Activated T-cell treated with anti-CD3 and anti-CD28 coated beads, Interleukin-2, amount 50 U/mL, for 48 hours (primary cell): ENCODE results near the gene KDM4C.
"Not testable (repeated sequence)": the region's sequence is repeated elsewhere in the genome, so short reads cannot be mapped to it uniquely, and the experiment has no call there.

Experiments used
- DNase-seq, 2 experiments: peaks; one replicate each; pipeline ENCODE4 v3.0.0-alpha.2; 2020

Gene KDM4C

GRCh38 chr9:7180247-7180646 is 422.5 kb downstream of the KDM4C start:
- no peak for DNase-seq

- not testable (repeated sequence) for DNase-seq
Measured at GRCh38 chr9:7183139-7183538, 425.4 kb downstream of the KDM4C start.

GRCh38 chr9:7185612-7186011 is 427.8 kb downstream of the KDM4C start:
- no peak for DNase-seq

GRCh38 chr9:7186175-7186574 is 428.4 kb downstream of the KDM4C start:
- peak; percentile 28 to 29 for DNase-seq

- DNase-seq, result no peak
Measured at GRCh38 chr9:7192266-7192665, 434.5 kb downstream of the KDM4C start.

- DNase-seq, result no peak
Measured at GRCh38 chr9:7195526-7195925, 437.8 kb downstream of the KDM4C start.

GRCh38 chr9:7196467-7196866 is 438.7 kb downstream of the KDM4C start:
- DNase-seq, result no peak

GRCh38 chr9:7201196-7201595 is 443.4 kb downstream of the KDM4C start:
- DNase-seq, result no peak

GRCh38 chr9:7205806-7206205 is 448.0 kb downstream of the KDM4C start:
- DNase-seq, result no peak

GRCh38 chr9:7206221-7206758 is 448.5 kb downstream of the KDM4C start:
- DNase-seq, result no peak

GRCh38 chr9:7209016-7209715 is 451.4 kb downstream of the KDM4C start:
- no peak for DNase-seq

- DNase-seq, result no peak
Measured at GRCh38 chr9:7209990-7210389, 452.2 kb downstream of the KDM4C start.

GRCh38 chr9:7210854-7211637 is 453.3 kb downstream of the KDM4C start:
- DNase-seq, result no peak

GRCh38 chr9:7211657-7212056 is 453.9 kb downstream of the KDM4C start:
- DNase-seq, result no peak

- no peak for DNase-seq
Measured at GRCh38 chr9:7212101-7212500, 454.3 kb downstream of the KDM4C start.

- peak; percentile 35 to 47 for DNase-seq
Measured at GRCh38 chr9:7216004-7216841, 458.4 kb downstream of the KDM4C start.

GRCh38 chr9:7223981-7224380 is 466.2 kb downstream of the KDM4C start:
- no peak for DNase-seq
